ENCODE data around the gene CFAP46. TPM values are rescaled to one million over a fixed set of nuclear protein-coding genes. Genes with fewer than 3 reads are reported as not detected.

The CFAP46 gene
- total and polyA plus RNA-seq, 2 donors, result 0.09 to 0.34 TPM

GRCh38 chr10:132849546-132850031, 92.8 kb downstream of the CFAP46 start:
- no peak for DNase-seq (ENCODE audit: low read depth in 6 of 9, low spot score in 9 of 9)
- no peak overlapping the region for H3K27ac ChIP-seq (ENCODE audit: low read depth in 1 of 2, low read length in 1 of 2)
- H3K4me1 ChIP-seq (ENCODE audit: control insufficient read depth in 2 of 2, insufficient read depth in 2 of 2, low read length in 2 of 2), result peaks cover 8 to 21% of the 10 kb centered on the region in 2 donors
- H3K9me3 ChIP-seq (ENCODE audit: control insufficient read depth in 2 of 2, insufficient read depth in 1 of 2, low read length in 1 of 2), result no peaks in the 10 kb centered on the region
- 98% methylated on average over 19 of the region's 19 CpGs for WGBS
- H3K36me3 ChIP-seq (ENCODE audit: control insufficient read depth in 2 of 2, insufficient read depth in 2 of 2, low read length in 1 of 2), result no peaks in the 10 kb centered on the region
- no peak overlapping the region for H3K4me3 ChIP-seq (ENCODE audit: low read length in 2 of 2)
- H3K27me3 ChIP-seq (ENCODE audit: control insufficient read depth in 2 of 2, insufficient read depth in 1 of 2, low read length in 1 of 2), result peaks cover 0 to 2% of the 10 kb centered on the region in 2 donors

GRCh38 chr10:132848951-132849545, 93.3 kb downstream of the CFAP46 start:
- 88% methylated on average over 21 of the region's 21 CpGs for WGBS
- Histone ChIP-seq H3K27me3 (ENCODE audit: control insufficient read depth in 2 of 2, insufficient read depth in 1 of 2, low read length in 1 of 2) (peaks cover 0 to 2% of the 10 kb centered on the region in 2 donors), H3K27ac (ENCODE audit: low read depth in 1 of 2, low read length in 1 of 2) (no peak overlapping the region), H3K9me3 (ENCODE audit: control insufficient read depth in 2 of 2, insufficient read depth in 1 of 2, low read length in 1 of 2) (no peaks in the 10 kb centered on the region), H3K36me3 (ENCODE audit: control insufficient read depth in 2 of 2, insufficient read depth in 2 of 2, low read length in 1 of 2) (no peaks in the 10 kb centered on the region), H3K4me3 (ENCODE audit: low read length in 2 of 2) (no peak overlapping the region), H3K4me1 (ENCODE audit: control insufficient read depth in 2 of 2, insufficient read depth in 2 of 2, low read length in 2 of 2) (peaks cover 8 to 21% of the 10 kb centered on the region in 2 donors)
- no peak for DNase-seq (ENCODE audit: low read depth in 6 of 9, low spot score in 9 of 9)

GRCh38 chr10:132848291-132848701, 94.1 kb downstream of the CFAP46 start:
- peak overlapping the region in 1 of 2 donors; percentile 73 for H3K27ac ChIP-seq (ENCODE audit: low read depth in 1 of 2, low read length in 1 of 2)
- DNase-seq (ENCODE audit: low read depth in 6 of 9, low spot score in 9 of 9), result peak in 3 of 9 donors; percentile 21 to 58 (median 31)
- peaks cover 8 to 21% of the 10 kb centered on the region in 2 donors for H3K4me1 ChIP-seq (ENCODE audit: control insufficient read depth in 2 of 2, insufficient read depth in 2 of 2, low read length in 2 of 2)
- H3K27me3 ChIP-seq (ENCODE audit: control insufficient read depth in 2 of 2, insufficient read depth in 1 of 2, low read length in 1 of 2), result peaks cover 0 to 2% of the 10 kb centered on the region in 2 donors
- H3K4me3 ChIP-seq (ENCODE audit: low read length in 2 of 2), result peak overlapping the region; percentile 9 to 46
- H3K36me3 ChIP-seq (ENCODE audit: control insufficient read depth in 2 of 2, insufficient read depth in 2 of 2, low read length in 1 of 2), result no peaks in the 10 kb centered on the region
- H3K9me3 ChIP-seq (ENCODE audit: control insufficient read depth in 2 of 2, insufficient read depth in 1 of 2, low read length in 1 of 2), result peaks cover 0 to 3% of the 10 kb centered on the region in 2 donors
- 4% methylated on average over 12 of the region's 12 CpGs for WGBS

- Histone ChIP-seq H3K4me3 (ENCODE audit: low read length in 2 of 2) (peak overlapping the region; percentile 9 to 46), H3K4me1 (ENCODE audit: control insufficient read depth in 2 of 2, insufficient read depth in 2 of 2, low read length in 2 of 2) (peaks cover 8 to 21% of the 10 kb centered on the region in 2 donors), H3K9me3 (ENCODE audit: control insufficient read depth in 2 of 2, insufficient read depth in 1 of 2, low read length in 1 of 2) (peaks cover under 1 to 7% of the 10 kb centered on the region in 2 donors), H3K27ac (ENCODE audit: low read depth in 1 of 2, low read length in 1 of 2) (peak overlapping the region in 1 of 2 donors; percentile 11), H3K36me3 (ENCODE audit: control insufficient read depth in 2 of 2, insufficient read depth in 2 of 2, low read length in 1 of 2) (no peaks in the 10 kb centered on the region), H3K27me3 (ENCODE audit: control insufficient read depth in 2 of 2, insufficient read depth in 1 of 2, low read length in 1 of 2) (peaks cover 0 to 2% of the 10 kb centered on the region in 2 donors)
- 17% methylated on average over 17 of the region's 17 CpGs for whole genome bisulfite sequencing
- peak in 2 of 9 donors; percentile 20 to 34 for DNase-seq (ENCODE audit: low read depth in 6 of 9, low spot score in 9 of 9)
Measured at GRCh38 chr10:132847856-132848255, 94.5 kb downstream of the CFAP46 start.

- Histone ChIP-seq H3K27me3 (ENCODE audit: control insufficient read depth in 2 of 2, insufficient read depth in 1 of 2, low read length in 1 of 2) (peaks cover 0 to 2% of the 10 kb centered on the region in 2 donors), H3K27ac (ENCODE audit: low read depth in 1 of 2, low read length in 1 of 2) (no peak overlapping the region)
Measured at GRCh38 chr10:132847416-132847777, 95.0 kb downstream of the CFAP46 start.

GRCh38 chr10:132846631-132847415, 95.5 kb downstream of the CFAP46 start:
- Histone ChIP-seq H3K9me3 (ENCODE audit: control insufficient read depth in 2 of 2, insufficient read depth in 1 of 2, low read length in 1 of 2) (peaks cover 5 to 16% of the 10 kb centered on the region in 2 donors), H3K4me3 (ENCODE audit: low read length in 2 of 2) (no peak overlapping the region), H3K36me3 (ENCODE audit: control insufficient read depth in 2 of 2, insufficient read depth in 2 of 2, low read length in 1 of 2) (no peaks in the 10 kb centered on the region), H3K4me1 (ENCODE audit: control insufficient read depth in 2 of 2, insufficient read depth in 2 of 2, low read length in 2 of 2) (peaks cover 8 to 21% of the 10 kb centered on the region in 2 donors), H3K27ac (ENCODE audit: low read depth in 1 of 2, low read length in 1 of 2) (no peak overlapping the region), H3K27me3 (ENCODE audit: control insufficient read depth in 2 of 2, insufficient read depth in 1 of 2, low read length in 1 of 2) (peaks cover 0 to 2% of the 10 kb centered on the region in 2 donors)
- 98% methylated on average over 27 of the region's 27 CpGs for WGBS
- no peak for DNase-seq (ENCODE audit: low read depth in 6 of 9, low spot score in 9 of 9)

More at GRCh38 chr10:132847416-132847777, 95.0 kb downstream of the CFAP46 start:
- Histone ChIP-seq H3K36me3 (ENCODE audit: control insufficient read depth in 2 of 2, insufficient read depth in 2 of 2, low read length in 1 of 2) (no peaks in the 10 kb centered on the region), H3K9me3 (ENCODE audit: control insufficient read depth in 2 of 2, insufficient read depth in 1 of 2, low read length in 1 of 2) (peaks cover 3 to 12% of the 10 kb centered on the region in 2 donors), H3K4me3 (ENCODE audit: low read length in 2 of 2) (no peak overlapping the region), H3K4me1 (ENCODE audit: control insufficient read depth in 2 of 2, insufficient read depth in 2 of 2, low read length in 2 of 2) (peaks cover 8 to 21% of the 10 kb centered on the region in 2 donors)
- DNase-seq (ENCODE audit: low read depth in 6 of 9, low spot score in 9 of 9), result no peak
- 97% methylated on average over 10 of the region's 10 CpGs for WGBS

- Histone ChIP-seq H3K27me3 (ENCODE audit: control insufficient read depth in 2 of 2, insufficient read depth in 1 of 2, low read length in 1 of 2) (peaks cover 0 to 6% of the 10 kb centered on the region in 2 donors), H3K27ac (ENCODE audit: low read depth in 1 of 2, low read length in 1 of 2) (no peak overlapping the region), H3K4me1 (ENCODE audit: control insufficient read depth in 2 of 2, insufficient read depth in 2 of 2, low read length in 2 of 2) (peaks cover 8 to 21% of the 10 kb centered on the region in 2 donors), H3K36me3 (ENCODE audit: control insufficient read depth in 2 of 2, insufficient read depth in 2 of 2, low read length in 1 of 2) (no peaks in the 10 kb centered on the region), H3K9me3 (ENCODE audit: control insufficient read depth in 2 of 2, insufficient read depth in 1 of 2, low read length in 1 of 2) (peaks cover 5 to 23% of the 10 kb centered on the region in 2 donors), H3K4me3 (ENCODE audit: low read length in 2 of 2) (no peak overlapping the region)
- DNase-seq (ENCODE audit: low read depth in 6 of 9, low spot score in 9 of 9), result no peak
- WGBS, result 97% methylated on average over 33 of the region's 33 CpGs
Measured at GRCh38 chr10:132845780-132846595, 96.4 kb downstream of the CFAP46 start.

GRCh38 chr10:132845041-132845551, 97.3 kb downstream of the CFAP46 start:
- WGBS, result 96% methylated on average over 15 of the region's 15 CpGs
- Histone ChIP-seq H3K4me3 (ENCODE audit: low read length in 2 of 2) (no peak overlapping the region), H3K4me1 (ENCODE audit: control insufficient read depth in 2 of 2, insufficient read depth in 2 of 2, low read length in 2 of 2) (peaks cover 8 to 21% of the 10 kb centered on the region in 2 donors), H3K27ac (ENCODE audit: low read depth in 1 of 2, low read length in 1 of 2) (no peak overlapping the region), H3K9me3 (ENCODE audit: control insufficient read depth in 2 of 2, insufficient read depth in 1 of 2, low read length in 1 of 2) (peaks cover 5 to 23% of the 10 kb centered on the region in 2 donors), H3K27me3 (ENCODE audit: control insufficient read depth in 2 of 2, insufficient read depth in 1 of 2, low read length in 1 of 2) (peaks cover 0 to 6% of the 10 kb centered on the region in 2 donors), H3K36me3 (ENCODE audit: control insufficient read depth in 2 of 2, insufficient read depth in 2 of 2, low read length in 1 of 2) (no peaks in the 10 kb centered on the region)
- DNase-seq (ENCODE audit: low read depth in 6 of 9, low spot score in 9 of 9), result no peak
